HuH-7 (cell line): ENCODE data around the gene XYLT1.

ENCODE experiments used
- DNase-seq: peaks from one replicate; pipeline ENCODE4 v3.0.0; 2011; ENCODE audit warnings: low spot score

Gene XYLT1

DNA sequence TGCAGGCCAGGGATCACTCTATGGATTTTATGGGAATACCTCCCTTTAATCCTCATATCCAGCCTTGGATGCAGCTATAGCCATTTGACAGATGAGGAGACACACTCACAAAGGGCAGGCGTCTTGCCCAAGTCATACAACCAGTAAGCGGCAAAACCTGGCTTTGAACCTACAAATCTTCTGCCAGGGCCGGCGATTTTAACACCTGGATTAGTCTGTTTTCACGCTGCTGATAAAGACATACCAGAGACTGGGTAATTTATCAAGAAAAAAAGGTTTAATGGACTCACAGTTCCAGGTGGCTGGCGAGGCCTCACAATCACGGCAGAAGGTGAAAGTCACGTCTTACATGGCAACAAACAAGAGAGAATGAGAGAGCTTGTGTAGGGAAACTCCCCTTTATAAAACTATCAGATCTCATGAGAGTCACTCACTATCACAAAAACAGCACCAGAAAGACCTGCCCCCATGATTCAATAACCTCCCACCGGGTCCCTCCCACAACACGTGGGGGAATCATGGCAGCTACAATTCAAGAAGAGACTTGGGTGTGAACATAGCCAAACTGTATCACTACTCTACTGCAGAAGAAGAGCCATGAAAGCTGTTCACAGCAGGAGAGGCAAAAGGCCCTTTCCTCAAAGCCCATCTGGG, 67.5 kb downstream of the XYLT1 start:
- no peak for DNase-seq

DNA sequence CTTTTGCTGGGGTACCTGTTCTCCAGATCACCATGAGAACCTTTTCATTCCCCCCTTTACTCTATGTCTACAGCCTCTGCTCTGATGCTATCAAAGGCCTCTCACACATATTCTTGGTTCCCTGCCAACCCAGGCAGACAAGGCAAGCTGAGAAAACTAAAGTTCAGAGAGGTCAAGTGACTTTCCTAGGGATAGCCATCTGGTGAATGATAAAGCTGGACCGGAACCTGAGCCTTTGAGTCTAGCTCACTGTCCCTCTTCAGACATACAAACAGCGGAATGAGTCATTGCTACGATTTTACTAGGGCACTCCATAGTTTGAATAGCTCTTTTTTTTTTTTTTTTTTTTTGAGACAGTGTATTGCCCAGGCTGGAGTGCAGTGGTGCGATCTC, 73.3 kb downstream of the XYLT1 start:
- no peak for DNase-seq

DNA sequence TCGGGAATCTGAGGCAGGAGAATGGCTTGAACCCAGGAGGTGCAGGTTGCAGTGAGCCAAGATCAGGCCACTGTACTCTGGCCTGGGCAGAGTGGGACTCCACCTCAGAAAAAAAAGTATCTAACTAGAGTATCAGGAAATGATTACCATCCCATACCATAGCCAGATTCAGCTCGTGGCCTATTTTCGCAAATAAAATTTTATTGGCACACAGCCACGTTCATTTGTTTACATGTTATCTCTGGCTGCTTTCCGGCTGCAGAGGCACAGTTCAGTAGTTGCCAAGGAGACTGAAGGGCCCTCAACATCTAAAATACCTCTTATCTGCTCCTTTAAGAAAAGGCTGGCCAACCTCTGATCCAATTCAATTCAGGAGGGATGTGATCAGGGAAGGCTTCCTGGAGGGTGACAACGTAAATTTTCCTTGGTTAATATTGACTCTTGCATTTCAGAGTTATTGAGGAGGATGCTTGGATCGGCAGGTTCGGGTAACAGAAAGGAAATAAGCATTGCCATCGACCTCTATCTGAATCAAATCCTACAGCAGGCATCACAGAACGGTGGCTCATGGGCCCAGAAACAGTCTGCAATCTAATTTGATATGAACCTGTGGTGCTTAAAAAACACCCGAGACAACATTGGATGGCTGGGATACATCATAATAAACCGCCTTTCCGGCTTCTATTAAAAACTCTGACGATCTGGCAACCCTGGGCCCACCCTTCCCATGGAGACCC, 73.8 kb downstream of the XYLT1 start:
- DNase-seq = no peak

DNA sequence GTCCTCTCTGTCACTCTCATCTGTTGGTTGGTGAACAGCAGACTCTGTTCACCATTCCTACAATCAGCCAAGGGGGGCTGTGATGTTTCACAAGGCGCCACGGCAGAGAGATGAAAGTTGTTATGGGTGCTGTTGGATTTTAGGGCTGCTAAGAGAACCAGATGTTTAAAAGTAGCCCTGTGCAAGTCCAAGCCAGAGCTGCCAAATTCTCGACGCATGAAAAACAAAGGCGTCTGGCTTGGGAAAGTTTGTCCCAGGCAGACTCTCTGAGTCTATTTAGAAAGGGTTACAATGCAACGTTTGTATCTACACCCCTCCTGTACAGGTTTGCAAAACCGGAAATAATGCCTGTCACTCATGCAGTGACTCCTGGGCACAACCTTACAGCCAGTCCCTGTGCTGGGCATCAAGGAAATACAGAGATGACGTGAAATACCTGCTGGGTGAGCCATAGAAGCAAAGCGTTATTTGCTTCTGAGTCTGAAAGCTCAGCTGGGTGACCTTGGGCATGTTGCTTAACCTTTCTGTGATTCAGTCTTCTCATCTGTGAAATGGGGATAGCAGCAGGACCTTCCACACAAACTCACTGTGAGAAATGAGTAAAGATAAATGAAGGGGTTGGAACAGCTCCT, 74.8 kb downstream of the XYLT1 start:
- no peak for DNase-seq

DNA sequence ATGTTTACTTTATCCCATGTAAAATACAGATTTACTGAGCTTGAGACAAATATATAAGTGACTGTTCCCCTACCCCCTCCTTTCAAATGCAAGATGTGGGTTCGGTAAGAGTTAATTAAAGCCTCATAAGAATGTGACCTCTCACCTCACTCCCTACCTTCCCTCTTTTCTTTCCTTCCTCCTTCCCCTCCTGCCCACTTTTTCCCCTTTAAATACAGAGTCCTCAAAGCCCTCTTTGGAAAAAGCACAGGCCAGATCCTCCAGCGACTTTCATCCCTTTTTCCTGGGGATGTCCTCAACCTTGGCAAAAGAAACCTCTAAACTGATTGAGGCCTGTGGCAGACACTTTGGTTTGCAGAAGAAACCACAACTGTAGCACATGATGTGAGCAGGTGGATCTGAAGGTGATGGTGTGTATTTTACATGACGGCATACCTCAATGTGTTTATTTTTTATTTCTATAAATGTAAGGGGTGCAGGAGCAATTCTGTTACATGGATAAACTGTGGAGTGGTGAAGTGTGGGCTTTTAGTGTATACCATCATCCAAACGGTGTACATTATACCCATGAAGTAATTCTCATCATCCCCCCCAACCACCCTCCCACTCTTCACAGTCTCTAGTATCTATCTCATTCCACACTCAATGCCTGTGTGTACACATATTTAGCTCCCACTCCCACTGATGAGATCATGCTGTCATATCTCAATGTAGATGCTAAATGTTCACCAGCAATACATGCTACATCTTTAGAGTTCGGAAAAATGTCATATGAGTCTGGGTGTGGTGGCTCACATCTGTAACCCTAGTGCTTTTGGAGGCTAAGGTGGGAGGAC, 77.7 kb downstream of the XYLT1 start:
- DNase-seq = no peak

DNA sequence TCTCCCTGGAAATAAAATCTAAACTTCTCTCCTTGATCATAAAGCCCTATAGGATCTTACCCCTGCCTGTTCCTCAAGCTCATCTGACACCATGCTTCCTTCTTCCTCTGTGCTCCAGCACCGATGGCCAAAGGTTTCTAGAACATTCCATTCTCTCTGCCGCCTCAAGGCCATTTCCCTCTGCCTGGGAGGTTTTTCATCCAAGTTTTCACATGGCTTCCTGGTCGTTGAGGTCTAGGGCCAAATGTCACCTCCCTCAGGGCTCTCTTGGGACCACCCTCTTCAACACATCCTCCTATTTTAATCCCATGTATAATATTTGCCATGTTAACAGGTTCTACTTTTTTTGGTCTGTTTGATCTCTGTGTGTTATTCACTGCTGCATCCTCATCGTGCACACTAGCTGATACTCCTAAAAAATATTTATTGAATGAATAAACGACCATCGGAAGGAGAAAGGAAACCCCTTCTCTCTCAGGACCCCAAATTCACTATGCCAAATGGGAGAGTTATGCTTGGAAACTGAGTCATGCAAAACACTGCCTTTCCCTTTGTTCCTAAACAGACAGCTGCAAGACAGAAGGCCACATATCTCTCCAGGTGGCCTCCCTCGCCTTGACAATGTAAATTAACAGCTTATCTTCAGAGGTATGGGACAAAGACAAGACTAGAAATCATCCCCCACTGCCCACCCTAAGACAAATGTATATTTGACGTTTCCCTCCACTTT, 78.5 kb downstream of the XYLT1 start:
- DNase-seq = no peak

DNA sequence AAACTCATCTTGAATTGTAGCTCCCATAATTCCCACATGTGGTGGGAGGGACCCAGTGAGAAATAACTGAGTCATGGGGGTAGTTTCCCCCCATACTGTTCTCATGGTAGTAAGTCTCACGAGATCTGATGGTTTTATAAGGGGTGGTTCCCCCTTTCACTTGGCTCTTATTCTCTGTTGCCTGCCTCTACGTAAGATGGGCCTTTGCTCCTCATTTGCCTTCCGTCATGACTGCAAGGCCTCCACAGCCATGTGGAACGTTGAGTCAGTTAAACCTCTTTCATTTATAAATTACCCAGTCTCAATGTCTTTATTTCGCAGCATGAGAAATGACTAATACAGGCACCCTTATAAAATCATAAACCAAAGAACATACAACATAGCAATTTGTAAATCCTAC, 79.0 kb downstream of the XYLT1 start:
- DNase-seq = no peak

DNA sequence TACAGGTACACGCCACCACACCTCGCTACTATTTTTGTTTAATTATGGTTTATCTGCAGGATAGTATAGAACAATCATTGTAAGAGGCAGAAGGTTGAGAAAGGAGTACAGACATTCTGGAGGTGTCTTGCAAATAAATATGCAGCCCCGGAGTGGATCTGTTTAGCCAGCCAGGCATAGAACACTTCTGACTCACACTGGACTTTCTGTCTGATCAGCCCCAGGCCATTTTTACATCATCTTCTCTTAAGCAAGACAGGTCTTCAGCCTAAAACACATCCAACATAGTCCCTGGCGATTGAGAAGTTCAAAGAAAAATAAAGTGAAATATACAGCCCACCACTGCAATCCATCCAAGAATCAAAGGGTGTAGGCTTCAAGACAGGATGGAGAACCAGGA, 81.4 kb downstream of the XYLT1 start:
- DNase-seq = no peak

DNA sequence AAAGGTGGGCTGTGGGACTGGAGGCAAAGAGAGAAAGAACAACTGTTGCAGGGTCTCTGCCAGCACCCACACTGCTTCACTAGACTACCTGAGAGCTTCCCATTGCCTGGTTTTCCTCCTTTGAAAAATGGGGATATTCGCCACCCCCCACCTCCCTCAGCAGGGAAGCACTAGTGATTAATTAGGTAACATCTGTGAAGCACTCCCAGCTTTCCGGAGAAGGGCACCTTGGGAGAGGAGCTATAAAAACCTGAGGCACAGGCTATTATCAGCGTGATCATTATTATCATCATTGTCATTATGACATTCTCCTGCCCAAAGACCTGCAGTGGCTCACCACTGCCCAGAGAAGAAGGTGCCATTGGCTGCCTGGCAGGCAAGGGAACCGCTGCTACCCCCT, 83.5 kb downstream of the XYLT1 start:
- no peak for DNase-seq

DNA sequence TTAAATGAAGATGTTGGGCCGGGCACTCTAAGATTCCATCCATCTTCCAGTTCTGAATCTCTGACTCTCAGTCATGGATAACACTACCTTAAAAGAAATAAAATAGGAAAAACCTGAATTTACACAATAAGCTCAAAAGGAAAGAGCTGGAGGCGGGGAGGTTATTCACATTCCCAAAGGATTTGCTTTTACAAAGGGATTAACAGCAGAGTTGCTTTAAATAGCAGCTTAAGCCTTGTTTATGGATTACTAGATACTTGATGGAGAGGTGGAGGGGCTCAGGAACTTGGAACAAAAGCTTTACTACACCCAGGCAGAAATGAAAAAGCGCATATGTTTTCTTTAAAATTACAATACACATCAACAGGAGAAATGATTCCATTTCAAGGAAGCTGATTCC, 84.5 kb downstream of the XYLT1 start:
- DNase-seq = no peak

DNA sequence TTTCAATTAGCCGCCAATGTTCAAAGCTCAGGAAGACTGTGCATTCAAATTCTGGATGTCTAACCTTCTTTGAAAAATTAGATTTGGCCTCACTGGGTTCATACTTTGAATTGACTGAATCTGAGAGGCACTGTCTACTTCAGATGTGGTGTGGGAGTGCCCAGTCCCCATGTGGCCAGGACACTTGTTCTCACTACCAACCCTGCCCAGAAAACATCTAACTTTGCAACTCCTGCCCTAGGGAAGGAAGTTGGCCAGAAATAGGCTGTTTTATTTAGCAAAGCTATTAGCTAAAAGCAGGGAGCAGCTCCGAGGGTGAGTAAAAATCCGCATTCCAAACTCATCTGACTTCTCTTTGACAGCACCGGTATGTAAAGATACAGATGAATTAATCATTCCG, 86.3 kb downstream of the XYLT1 start:
- DNase-seq = no peak

DNA sequence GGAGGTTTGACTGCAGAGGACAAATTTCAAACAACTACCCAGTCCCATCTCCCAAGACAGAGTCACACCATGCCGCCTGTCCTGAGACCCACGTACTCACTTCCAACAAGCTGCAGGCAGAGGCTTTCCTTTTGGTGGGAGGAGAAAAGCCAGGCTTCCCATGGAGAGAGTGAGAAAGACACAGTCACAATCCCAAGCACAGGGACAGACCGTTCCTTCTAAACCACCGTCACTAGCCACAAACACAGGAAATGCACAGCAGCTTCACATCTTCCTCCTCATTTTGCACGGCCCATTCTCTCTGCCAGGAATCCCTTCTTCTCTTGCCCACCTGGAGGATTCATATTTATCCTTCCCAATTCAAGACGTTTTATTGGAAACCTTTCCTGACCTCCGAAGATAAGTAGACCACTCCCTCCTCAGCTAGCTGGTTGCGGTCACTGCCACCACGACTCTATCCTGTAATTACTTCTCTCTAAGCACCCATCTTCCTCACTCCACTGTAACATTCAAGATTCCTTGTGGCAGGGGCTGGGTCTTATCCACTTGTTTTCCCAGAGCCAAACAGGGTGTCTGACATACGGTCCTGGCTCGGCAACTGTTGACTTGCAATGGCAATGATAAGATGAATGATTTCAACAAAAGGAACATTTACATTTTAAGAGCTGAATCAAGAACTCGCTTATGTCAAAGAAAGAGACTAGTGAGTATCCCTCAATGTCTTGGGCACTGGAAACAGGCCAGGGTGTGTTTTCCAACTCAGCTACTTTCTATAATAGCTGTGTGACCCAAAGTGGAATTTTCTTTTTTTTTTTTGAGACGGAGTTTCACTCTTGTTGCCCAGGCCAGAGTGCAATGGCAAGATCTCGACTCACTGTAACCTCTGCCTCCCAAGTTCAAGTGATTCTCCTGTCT, 87.6 kb downstream of the XYLT1 start:
- no peak for DNase-seq

DNA sequence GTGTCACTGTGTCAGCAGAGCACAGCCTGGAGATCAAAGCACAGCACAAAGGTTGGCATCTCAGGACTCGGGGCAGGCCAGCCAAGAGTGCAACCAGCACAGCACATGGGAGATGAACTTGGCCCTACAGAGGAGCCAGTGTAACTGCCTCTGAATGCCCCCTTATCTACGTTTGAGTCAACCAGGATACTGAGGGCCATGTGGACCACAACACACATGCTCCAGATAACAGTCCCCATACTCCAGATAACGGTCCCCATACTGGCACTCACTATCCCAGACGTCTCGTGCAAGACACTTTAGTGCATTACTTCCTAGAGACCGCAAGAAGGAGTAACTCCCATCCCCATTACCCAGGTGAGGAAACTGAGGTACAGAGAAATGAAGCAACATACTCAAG, 88.2 kb downstream of the XYLT1 start:
- no peak for DNase-seq

DNA sequence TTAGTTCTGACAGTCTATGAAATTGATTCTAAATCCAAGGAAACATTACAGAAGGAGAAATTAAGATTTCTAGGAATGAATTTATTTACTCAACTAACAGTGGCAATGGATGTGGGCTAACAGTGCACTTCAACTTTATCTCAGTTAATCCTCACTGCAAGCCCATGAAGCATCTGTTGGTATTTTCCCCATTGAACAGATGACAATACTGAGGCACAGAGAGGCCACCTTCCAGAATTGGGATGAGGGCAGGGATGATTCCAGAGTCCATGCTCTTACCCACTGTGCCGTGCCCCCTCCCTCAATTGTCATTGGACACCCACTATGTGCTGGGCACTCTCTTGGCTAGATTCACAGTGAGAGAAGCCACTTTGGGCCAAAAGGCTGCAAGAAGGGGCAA, 89.0 kb downstream of the XYLT1 start:
- no peak for DNase-seq

DNA sequence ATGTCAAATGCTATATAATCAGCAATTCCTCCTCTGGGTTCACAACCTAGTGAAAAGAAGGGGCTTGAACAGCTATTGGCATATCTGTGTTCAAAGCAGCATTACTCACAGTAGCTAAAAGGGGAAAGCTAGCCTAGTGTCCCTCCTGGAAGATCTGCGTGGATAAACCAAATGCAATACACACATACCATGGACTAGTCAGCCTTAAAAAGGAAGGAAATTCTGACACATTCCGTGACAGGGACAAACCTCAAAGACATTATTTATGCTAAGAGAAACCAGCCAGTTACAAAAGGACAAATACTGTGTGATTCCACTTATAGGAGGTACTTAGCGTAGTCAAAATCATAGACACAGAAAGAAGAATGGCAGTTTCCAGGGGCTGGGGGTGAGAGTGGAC, 90.1 kb downstream of the XYLT1 start:
- DNase-seq = no peak

DNA sequence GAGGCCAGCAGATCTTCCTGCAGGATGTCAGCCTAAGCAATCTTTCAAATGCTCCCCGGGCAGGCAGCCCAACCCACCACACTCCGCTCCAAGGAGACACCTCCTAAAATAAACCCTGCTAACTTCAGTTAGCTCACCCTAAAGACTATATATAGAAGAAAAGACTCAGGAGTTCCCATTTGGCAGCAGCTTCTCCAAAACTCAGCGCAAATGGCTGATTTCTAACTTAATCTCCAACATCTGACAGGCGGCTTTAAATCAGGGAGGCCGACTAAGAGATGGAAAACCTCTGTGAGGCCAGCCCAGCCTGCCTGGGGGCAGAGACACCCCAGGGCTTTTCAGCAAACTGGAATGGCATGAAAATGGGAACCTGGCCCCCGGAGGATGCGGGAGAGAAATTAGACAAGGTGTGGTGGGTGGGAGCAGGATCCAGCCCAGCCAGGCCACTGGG, 91.6 kb downstream of the XYLT1 start:
- DNase-seq = no peak

DNA sequence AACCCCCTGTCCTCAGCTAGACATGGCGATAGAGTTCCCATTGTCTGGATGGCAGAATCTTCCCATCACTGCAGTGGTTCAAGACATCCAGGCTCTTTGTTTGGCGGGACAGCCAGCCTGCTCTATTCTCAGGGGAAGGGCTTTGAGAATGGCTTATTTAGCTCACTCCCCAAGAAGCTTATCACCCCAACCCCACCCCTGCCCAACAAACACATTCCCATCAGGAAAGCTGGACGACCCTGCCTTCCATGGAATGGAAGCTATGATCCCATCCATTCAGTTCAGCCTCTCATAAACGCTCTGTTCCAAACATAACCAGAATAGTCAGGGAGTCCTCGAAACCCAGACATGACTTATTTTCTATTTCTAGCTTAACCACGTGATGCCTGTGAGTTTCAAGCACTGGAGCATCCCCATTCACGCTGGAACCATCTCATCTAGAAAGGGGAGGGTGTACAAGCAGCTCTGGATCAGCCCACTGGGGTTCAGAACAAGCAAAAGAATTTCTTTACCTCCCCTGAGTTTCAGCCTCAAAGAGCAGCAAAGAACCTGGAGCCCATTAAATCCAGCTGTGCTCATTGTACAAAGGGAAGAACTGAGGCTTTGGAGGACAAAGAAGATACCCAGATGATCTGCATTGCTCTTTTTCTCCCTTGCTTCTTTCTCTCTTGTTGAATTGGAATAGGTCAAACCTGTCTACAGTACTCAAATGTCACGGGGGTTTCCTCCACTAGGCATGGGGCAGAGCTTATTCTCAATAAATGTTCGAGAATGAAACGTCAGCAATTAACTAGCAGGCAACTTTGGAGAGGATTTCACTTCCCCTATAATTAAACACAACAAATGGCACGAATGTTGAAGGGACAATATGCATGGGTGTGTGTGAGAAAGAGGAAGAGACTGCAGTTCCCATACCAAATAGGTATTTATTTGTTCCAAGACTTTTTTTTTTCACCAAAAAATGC, 93.1 kb downstream of the XYLT1 start:
- no peak for DNase-seq

DNA sequence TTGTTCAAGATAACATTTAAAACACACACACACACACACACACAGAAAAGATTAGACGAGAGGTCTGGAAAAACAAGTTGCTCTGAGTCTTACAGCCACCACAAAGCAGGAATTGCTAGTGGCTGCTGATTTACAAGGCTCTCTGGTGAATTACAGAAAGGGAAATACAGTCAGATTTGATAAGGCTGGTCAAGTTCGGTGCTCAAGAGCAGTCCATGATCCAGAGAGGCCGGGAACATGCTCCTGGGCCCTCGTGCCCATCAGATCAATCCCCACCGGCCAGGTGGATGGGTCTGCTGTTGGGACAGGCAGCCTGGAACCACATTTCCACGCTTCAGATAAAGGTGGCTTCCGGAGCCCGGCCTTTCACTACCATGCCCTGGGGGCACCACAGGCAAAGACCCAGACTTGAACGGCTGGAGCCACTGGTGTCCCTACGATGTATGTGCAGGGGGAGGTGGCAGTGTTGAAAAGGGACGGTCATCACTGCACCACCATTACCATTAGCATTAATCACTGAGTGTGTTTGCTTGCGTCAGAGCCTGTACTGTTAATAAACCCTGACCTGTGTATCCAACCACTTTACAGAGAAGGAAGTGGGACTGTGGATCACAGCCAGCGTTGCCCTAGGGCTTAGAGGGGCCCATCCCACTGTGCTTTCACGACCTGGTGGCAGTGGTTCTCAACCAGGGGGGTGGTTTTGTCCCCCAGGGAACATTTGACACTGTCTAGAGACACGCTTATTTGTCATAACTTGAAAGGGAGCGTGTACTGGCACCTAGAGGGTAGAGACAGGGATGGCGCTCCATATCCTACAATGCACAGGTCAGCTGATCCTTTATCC, 95.1 kb downstream of the XYLT1 start:
- DNase-seq = no peak
